Stimulated activated CD4-positive, alpha-beta T cell treated with anti-CD3 and anti-CD28 coated beads, Interleukin-12 subunit alpha, Interleukin-12 subunit beta, amount 100 ng/mL, for 48 hours (primary cell): ENCODE results near the gene LAMA2.

ENCODE experiments used
- DNase-seq, 3 donors: peaks; one replicate each; pipeline ENCODE4 v3.0.0-alpha.2; 2020; ENCODE audit warnings: low read depth in 2 of 3, low spot score in 1 of 3

The LAMA2 gene

DNA sequence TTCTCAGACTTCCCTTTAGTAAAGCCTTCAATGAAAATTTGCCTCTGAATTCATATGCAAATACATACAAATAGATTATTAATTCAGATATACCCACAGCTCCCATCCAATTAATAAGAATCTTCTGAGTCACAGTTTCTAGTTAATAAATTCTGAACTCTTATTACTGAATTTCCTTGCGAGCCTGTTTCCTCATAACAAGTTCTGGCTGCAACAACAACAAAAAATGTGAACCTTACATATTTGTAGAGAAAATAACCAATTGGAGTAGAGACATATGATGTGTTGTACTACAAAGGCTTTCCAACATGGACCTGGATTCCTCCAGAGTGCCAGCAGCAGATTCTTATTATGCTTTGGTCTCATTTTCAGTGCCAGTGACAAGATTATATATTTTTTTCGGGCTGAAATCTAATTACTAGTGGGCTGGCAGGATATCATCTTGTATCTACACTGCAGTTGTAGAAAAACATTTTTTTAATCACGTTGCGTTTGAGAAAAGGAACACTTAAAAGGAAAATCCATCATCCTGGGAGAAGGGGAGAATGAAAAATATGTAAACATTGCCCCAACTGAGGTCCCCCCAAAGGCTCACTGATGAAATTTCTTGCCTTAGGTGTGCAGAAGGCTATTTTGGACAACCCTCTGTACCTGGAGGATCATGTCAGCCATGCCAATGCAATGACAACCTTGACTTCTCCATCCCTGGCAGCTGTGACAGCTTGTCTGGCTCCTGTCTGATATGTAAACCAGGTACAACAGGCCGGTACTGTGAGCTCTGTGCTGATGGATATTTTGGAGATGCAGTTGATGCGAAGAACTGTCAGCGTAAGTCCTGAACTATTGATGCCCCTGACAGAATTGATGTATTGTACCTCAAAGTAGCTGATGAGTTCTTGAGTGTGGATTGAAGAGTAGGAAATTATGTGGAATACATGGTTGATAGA is 404.6 kb downstream of the LAMA2 start:
- DNase-seq = no peak

DNA sequence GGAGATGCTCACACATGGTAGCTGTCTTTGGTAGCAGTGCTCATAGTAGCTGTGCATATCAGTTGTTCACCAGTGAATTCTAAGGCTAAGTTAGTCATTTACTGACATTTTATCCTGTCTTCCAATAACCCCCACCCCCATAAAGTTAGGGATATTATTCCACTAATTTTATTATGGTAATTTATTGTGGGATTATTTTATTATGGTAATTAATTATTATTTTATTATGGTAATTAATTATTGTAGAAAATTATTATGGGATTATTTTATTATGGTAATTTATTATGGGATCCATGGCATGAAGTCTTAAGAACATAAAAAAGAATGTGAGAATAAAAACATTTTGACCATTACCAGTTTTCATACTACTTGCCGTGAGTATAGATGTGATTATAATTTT is 406.5 kb downstream of the LAMA2 start:
- DNase-seq = no peak

DNA sequence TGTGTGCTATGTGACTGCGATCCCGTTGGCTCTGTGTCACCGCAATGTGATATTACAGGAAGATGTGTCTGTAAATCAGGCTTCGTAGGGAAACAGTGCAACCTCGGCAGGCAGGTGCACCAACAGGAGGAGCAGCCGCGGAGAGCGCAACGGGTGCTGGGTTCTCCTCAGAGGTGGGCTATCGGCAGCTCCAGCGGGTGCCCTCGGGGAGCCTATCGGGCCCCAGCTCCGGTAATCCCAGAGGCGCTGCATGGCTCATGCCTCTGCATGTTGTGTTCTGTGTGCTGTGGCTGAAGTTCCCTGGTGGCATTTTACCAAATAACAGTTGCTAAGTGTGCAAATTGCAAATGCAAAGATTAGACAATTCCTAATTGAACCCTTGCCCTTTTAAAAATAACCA is 409.9 kb downstream of the LAMA2 start:
- no peak for DNase-seq

DNA sequence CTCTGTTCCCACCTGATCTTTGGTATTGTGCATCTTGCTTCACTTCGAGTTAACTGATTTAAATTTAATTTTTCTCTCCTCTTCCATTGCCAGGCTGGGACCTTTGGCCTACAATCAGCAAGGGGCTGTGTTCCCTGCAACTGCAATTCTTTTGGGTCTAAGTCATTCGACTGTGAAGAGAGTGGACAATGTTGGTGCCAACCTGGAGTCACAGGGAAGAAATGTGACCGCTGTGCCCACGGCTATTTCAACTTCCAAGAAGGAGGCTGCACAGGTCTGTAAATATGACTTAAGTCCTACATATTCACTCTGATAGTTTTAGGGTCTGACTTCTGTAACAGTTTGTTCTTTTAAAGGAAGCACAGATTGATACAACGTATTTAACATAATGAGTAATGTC is 414.7 kb downstream of the LAMA2 start:
- no peak for DNase-seq

DNA sequence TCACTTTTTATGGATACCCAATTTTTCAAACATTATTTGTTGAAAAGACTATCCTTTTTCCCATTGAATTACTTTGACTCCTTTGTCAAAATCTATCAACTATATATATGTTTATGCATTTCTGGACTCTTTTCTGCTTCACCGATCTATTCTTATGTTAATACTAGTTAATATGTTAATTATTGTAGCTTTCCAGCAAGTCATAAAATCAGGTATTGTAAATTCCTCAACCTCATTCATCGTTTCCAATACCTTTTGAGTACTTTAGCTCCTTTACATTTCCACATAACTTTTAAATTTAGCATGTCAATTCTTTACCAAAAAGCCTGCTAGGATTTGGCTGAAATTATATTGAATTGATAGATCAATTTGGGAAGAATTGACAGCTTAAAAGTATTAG is 419.7 kb downstream of the LAMA2 start:
- DNase-seq = no peak

DNA sequence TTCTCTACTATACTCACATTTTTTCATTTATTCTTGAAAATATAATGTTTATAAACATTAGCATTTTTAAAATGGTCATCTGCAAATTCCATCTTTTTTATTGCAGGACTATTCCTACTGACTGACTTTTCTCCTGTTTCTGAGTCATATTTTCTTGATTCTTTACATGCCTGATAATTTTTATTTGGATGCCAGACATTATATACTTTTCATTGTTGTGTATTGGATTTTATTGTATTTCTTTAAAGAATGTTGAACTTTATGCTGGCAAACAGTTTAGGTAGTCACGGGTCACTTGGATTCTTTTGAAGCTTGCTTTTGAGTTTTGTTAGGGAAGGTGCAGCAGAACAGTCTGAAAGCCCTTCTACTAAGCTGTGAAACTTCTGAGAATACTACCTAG is 423.9 kb downstream of the LAMA2 start:
- no peak for DNase-seq

DNA sequence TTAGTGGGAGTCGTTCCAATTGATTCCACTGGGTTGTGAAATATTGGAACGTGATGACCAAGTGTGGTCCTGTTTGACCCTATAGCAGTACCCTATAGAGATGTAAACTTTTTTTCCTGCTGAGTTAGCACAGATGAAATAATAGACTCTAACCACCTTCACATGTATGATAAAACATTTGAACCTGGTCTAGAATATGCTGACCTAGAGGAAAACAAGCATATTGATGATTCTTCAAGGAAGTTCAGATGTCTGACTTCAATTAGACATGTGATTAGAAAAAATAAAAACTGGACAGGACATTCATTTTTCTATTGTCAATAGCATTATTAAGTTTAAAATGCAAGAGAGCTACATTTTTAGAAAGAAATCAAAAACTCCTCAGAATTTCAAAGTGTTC is 424.9 kb downstream of the LAMA2 start:
- DNase-seq = no peak

DNA sequence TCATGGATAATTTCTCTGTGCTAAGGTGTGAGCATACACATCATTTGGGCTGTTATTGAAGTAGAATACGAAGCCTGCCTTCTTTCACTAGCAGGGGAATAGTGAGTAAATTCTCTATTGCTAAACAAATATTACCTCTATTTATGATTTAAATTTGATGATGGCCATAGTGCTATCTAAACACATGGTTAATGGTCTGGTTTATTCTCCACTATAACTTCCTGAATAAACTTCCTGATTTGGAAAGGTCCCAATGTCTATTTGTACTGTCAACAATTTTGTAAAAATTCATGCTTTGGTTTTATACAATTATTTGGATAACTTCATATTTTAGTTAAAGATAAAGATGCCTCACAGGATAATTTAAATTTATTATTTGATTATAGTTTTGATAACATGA is 426.2 kb downstream of the LAMA2 start:
- no peak for DNase-seq

DNA sequence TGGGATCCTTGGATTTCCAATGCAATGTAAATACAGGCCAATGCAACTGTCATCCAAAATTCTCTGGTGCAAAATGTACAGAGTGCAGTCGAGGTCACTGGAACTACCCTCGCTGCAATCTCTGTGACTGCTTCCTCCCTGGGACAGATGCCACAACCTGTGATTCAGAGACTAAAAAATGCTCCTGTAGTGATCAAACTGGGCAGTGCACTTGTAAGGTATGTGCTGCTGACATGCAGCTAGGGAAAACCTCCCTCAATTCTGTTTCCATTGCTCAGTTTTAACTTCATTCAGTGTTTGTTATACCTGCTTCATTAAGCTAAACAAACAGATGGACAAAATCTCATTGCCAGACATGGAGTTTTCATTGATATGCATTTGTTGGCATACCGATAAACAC is 429.9 kb downstream of the LAMA2 start:
- DNase-seq = no peak

DNA sequence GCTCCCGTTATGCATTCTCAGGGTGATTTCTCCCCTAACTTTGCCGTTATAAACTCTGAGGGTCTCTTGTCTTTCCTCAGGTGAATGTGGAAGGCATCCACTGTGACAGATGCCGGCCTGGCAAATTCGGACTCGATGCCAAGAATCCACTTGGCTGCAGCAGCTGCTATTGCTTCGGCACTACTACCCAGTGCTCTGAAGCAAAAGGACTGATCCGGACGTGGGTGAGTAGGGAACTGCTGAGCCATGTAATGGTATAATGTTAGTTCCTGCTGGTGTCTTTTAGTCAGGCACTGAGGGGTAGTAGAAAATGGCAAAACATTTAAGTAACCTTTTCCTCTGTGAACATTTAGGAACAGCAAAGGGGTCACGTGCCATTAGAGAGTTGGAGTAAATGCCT is 431.6 kb downstream of the LAMA2 start:
- no peak for DNase-seq

DNA sequence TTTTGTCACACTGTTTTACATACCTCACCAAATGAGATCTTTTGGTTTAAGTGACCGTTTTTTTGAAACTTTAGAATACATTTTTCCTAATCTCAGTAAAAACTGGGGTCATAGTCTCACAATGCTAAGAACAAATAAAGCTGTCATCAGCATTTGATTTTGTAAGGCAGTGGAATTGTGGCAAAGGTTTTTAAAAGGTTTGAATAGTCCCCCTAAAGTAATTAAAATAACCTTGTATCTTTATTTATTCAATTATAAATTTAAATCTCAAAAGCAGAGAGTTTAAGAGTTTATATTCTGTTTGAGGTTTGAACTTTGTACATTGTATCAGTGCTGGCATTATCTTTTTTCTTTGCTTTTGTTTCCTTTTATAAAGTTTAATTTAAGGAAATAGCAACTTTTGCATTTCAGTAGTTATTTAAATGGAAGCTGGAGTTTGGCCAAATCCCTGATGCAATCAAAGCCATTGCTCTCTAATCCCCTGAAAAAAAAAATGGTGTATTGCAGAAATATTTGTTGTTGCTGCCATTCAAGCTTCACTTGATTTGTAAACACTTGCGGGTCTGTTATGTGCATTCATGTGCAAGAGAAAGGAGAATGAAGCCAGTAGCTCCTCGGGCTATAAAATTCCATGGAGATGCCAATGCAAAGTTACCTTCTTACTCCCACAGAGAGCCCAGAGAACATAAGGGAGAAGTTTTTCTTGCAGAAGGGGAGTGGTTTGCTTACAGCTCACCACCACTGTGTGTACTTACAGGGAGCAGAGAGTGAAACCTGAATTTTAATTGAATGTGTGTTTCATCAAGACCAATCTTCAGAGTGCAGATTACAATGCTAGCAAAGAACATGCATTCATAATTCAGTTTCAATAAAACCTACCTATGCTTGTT is 435.2 kb downstream of the LAMA2 start:
- DNase-seq = no peak

DNA sequence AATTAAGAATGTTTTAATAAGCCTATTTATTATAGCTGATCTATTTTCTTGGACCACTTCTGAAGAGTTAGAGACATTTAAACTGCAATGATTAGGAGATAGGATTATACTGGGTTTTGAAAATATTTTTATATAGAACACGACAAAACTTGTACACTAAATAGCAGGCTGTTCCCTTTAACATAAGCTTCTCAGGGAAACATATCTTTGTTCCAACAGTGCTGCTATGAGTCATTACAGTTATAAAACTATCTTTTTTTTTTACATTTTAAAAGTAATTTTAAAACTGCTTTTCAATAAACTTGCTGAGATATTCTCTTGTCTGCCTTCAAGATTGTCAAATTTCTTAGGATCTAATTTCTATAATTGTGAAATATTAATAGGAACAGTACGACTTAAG is 438.0 kb downstream of the LAMA2 start:
- DNase-seq = no peak

DNA sequence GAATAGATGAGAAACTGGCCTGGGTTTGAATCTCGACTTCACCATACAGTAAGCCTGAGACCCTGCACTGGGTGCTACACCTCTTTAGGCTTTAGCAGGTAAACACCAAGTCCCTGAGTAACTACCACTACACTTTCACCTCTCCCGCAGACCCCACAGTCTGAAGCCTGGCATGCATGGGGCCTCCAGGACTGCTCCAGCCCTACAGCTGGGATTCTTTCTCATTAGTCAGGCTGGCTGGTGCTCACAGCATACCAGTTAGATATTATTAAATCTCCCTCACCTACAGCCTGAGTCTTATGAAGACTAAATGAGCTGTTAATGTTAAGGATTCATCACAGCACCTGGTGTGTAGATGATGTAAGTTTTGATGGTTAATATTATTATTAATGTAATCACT is 438.4 kb downstream of the LAMA2 start:
- no peak for DNase-seq

DNA sequence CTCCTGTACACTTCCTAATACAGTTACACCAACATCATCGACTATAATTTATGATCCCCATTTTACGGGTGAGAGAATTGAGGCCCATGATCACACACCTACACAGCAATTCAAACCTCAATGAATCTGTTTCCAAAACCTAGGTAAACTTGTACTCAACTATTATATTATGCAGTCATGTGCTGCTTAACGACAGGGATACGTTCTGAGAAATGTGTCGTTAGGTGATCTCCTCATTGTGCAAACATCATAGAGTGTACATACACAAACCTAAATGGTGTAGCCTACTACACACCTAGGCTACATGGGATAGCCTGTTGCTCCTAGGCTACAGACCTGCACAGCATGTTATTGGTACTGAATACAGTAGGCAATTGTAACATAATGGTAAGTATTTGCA is 441.4 kb downstream of the LAMA2 start:
- DNase-seq = no peak

DNA sequence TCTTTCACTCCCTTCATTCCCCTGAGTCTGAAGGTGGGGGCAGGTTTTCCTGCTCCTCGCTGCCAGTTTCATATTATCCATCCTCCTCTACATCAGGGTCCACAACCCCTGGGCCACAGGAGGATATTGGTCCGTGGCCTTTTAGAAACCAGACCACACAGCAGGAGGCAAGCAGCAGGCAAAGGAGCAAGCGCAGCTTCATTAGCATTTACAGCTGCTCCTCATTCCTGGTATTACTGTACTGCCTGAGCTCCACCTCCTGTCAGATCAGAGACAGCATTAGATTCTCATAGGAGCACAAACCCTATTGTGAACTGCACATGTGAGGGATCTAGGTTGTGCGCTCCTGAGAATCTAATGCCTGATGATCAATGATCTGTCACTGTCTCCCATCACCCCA is 446.7 kb downstream of the LAMA2 start:
- DNase-seq = no peak

DNA sequence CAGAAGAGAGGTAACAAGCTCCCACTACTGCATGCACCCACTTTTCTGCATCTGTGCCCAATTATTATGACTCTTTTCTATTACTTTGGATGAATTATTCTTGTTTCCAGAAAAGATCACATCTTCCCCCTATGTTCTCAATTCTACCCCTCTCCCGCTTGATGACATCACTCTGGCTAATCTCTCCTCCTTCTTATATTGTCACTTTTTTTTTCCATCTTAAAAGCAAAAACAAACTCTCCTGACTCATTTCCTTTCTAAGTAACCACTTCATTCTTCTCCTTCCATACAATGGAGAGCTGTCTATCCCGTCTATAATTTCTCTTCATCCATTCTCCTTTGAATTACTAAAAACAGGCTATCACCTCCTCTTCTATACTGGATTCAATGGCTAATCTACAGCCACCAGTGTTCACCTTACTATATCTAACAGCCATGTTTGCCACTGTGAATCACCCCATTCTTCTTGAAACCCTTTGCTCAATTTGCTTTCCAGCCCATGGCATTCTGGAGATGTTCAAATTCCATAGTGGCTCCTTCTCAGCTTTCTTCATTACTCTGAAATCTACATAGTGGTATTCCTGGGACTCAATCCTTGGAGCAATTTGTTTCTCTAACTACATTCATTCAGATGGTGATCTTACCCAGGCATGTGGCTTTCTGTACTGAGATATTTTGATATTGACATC is 448.7 kb downstream of the LAMA2 start:
- no peak for DNase-seq

DNA sequence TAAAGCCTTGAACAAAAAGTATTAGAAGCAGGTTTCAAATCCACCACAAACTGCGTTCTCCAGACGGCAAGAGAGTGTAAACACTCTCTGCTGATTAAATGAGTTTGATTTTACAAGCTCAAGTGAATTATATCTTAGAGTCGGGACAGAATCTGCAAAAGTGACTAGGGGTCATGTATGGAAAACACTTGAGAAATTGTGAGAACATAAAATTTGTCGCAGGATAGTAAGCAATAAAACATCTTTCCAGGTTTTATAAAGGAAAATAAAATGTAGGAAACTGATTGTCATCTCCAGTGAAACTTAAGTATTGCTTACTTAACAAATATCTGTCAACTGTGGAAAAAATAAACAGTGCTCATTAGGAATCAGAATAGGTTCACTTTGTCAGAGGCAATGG is 452.9 kb downstream of the LAMA2 start:
- no peak for DNase-seq

DNA sequence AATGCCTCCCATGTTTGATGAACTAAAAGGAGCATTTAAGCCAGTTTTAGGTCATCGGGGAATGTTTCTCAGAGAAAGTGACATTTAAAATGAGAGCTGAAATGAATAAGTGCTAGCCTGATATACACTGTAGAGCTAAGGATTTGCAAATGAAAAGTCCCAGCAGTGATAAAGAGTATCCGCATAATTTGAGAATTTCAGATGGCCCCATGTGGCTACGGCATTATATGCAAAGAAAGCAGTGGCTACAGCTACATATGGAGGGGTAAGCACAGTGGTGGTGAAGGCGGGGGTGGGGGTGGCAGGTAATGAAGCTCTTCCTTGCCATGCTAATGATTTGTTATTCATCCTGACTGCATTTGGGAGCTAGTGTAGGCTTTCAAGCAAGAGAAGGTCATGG is 455.7 kb downstream of the LAMA2 start:
- DNase-seq = no peak

DNA sequence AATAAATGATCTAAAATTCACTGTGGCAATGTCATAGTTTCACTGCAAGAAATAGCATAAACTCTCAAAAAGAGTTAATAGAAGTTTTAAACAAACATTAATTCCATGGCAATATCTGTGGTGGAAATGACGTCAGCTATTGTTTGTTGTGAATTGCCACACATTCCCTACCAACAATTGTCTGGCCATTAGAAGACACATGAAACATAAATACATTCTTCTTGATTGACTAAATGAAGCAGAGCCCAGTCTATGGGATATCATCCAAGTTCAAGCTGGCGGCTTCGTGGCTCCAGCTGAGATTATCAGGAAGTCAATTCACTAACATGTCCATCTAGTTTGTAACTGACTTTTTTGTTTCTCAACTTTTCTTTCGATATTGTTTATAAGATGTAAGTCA is 458.0 kb downstream of the LAMA2 start:
- DNase-seq = no peak

DNA sequence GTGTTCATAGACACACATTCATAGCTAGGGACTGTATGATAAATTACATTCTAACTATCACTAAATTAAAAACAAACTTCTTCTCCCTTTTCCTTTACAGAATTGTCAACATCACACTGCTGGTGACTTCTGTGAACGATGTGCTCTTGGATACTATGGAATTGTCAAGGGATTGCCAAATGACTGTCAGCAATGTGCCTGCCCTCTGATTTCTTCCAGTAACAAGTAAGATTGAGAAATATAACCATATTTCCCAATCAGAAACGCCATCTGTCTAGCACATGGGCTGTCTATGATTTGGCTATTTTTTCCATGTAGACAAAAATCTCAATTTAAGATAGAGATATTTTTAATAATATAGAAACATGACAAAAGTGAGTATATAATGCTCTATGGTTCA is 459.3 kb downstream of the LAMA2 start:
- DNase-seq = no peak

DNA sequence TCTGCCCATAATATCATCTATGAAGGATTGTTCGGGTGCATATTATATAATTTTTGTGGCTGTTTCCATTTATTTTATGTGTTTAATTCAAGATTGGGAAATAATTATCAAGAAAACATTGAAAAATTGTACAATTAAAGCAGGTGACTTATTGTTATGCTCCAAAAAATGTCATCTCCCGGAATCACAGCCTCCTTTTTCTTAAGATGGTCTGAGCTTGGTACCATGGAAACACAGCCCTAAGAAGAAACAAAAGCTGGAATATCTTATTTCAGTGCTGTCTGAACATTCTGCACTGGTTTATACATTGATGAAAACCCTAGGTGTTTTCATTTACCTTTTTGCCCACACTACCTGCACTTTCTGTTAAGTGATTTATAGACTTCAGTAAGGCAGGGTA is 459.9 kb downstream of the LAMA2 start:
- no peak for DNase-seq

DNA sequence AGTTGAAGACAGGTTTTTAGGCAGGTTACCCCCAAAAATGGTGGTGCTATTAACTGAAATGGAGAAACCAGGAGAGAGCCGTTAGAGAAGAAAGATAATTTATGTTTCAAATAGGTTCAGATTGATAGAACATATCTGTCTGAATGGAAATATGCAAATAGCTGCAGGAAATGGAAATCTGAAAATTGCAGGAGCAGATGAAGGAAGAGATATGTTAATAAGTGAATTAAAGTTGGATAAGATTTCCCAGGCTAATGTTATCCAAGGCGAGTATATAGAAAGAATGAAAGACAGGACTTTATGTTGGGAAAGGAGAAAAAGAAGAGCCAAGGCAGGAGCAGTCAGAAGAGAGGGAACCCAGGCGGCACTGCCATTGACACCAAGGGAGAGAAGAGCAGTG is 461.4 kb downstream of the LAMA2 start:
- no peak for DNase-seq
